Lower leg skin (tissue), 3 donors: ENCODE data around the gene CTNNB1.

Source experiments
- CTCF ChIP-seq, 3 donors: fragments of 450-650 bp; IDR thresholded peaks; one replicate each; pipeline ENCODE4 v1.5.1; 2016; ENCODE audit warnings: antibody characterized with exemption in 3 of 3, mild to moderate bottlenecking in 3 of 3, moderate library complexity in 2 of 3
- POLR2A ChIP-seq, 2 donors: fragments of 450-650 bp; IDR thresholded peaks; one replicate each; pipeline ENCODE4 v1.6.1; 2016 to 2017; ENCODE audit warnings: antibody characterized with exemption in 2 of 2, mild to moderate bottlenecking in 1 of 2, moderate library complexity in 1 of 2

GRCh38 chr3:41159588-41160189, 39.6 kb upstream of the CTNNB1 start:
- TF ChIP-seq CTCF (IDR thresholded peaks at IDR 0.05) (no peak), POLR2A (IDR thresholded peaks at IDR 0.05) (no peak)
